HG02943 (cell line): Measurements from ENCODE around the gene ERICH6B.

Source experiments
- ATAC-seq: cut with Tn5 transposase; IDR thresholded peaks from one replicate; pipeline ENCODE4 v1.9.1; 2021; ENCODE audit warnings: mild to moderate bottlenecking, low read depth, moderate library complexity; ENCODE audit not compliant: unreplicated experiment

The ERICH6B gene

GRCh38 chr13:45545686-45546409 lies 69.7 kb downstream of the ERICH6B start:
- ATAC-seq, result no peak

GRCh38 chr13:45544520-45544919 lies 71.0 kb downstream of the ERICH6B start:
- no peak for ATAC-seq

DNA sequence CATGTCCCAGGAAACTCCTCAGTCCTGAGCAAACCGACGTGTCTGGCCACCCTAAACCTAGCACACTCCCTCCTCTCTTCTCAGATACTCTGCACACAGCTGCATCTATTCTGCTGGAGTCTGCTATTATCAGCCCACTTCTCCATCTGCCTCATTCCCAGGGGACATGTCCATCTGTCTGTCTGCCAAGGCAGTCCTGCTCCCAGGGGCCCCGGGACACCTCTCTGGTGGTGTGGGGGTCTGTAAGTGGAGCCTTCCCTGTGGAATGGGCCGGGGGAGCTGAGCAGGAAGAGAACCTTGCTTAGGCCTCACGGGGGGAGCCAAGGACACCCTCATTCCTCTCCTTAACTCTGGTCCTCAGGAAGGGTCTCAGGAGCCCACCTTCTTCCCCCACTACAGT lies 72.7 kb downstream of the ERICH6B start:
- no peak for ATAC-seq

DNA sequence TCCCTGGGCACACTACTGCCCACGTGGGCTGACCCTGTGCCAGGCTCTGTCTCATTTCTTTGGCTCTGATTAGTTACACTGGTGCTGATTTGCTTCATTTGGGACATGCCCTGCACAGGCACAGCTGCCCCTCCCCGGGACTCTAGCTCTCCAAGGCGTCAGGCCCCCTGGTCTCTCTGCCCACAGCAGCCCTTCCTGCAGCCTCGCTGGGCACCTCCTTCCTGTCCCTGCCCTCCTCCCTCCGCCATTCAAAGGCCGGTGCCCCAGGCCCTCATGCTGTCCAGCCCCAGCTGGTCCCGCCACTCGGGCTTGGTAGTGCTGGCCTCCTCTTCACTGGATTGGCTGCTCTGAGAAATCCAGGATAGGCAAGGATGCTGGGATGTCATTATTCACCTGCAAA lies 73.1 kb downstream of the ERICH6B start:
- ATAC-seq, result no peak

DNA sequence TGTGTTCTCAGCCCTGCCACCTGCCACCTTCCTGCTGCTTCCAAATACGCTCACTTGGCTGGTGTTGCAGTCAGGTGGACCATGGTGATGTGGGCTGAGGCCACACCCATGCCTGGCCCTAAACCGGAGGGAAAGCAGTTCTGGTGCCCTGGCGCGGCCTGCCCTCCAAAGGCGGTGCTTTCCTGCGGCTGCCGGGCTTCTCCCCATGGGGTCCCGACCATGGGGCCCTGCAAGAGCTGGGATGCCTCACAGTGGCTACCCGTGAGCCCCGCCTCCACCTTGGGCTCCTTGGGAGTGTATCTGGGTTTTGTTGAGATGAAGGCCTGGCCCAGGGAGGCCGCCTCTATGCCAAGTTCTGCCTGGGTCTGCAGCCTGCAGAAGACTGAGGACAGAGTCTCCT lies 73.7 kb downstream of the ERICH6B start:
- ATAC-seq, result no peak

DNA sequence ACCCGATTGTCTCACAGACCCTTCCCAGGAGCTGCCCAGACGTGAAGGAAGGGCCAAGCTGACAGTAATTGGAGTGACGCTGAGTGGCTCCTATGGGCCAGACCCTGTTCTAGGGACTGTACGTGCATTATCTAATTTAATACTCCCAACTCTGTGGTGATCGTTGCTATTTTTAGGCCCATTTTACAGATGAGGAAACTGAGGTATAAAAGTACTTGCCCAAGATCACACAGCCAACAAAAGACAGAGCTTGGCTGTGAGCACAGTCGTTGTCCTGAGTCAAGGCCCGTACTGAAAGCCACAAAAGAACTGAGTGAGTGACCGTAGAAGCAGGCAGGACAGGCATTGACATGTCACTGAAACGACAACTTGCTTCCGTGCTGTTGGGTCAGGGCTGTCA lies 74.7 kb downstream of the ERICH6B start:
- no peak for ATAC-seq

- no peak for ATAC-seq
These were observed 75.3 kb downstream of the ERICH6B start for GRCh38 chr13:45540195-45540594.

DNA sequence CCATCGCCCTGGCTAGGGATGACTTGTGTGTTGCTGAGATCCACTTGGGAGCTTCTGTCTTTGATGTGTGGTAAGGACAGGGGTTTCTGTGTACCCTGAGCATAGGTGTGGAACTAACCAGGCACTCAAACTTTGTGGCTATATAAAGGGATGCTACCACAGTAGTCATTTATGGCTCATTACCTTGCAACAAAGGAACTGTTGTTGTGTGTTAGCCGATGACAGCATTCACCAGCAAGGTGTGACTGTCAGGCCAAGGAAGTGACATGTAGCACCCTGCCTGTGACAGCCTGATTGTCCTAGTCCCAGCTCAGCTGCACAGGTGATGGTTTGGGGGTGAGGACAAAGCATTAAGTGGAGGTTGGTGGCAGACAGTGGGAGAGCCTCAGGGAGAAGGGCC lies 77.2 kb downstream of the ERICH6B start:
- no peak for ATAC-seq

DNA sequence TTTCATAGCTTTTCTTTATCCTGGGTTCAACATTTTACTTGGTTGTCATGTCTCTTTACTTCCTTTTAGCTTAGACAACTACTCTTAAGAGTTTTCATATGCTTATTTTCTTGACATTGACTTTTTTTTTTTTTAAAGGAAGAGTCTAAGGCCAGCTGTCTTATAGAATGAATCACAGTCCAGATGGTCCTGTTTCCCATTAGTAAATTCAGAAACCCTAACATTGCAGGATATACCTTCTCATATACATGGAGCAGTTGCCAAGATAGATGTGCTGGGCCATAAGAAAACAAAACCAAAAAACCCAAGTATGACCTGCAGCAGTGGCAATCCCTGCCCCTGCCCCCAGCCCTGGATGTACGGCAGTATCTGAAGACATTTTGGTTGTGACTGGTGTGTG lies 78.0 kb downstream of the ERICH6B start:
- ATAC-seq, result no peak

GRCh38 chr13:45536224-45536623 lies 79.3 kb downstream of the ERICH6B start:
- no peak for ATAC-seq

- ATAC-seq, result no peak
These were observed 80.9 kb downstream of the ERICH6B start for GRCh38 chr13:45534604-45535003.

DNA sequence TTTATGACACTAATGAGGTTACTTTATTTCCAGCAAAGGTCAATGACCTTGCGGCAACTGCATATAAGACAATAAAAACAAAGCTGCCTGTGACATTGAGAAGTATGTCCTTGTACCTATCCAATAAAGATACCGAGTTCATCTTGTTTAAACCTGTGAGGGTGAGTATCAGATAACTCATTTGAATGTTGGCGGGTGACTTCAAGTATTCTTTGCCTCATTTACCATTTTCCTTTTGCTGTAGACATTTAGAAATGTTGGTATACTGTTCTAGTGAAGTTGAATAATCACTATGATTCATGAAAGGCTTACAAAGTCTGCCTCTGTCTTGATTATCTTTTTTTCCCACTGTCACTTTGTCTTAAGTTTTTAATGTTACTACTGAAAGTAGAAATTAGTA lies 85.8 kb downstream of the ERICH6B start:
- no peak for ATAC-seq

DNA sequence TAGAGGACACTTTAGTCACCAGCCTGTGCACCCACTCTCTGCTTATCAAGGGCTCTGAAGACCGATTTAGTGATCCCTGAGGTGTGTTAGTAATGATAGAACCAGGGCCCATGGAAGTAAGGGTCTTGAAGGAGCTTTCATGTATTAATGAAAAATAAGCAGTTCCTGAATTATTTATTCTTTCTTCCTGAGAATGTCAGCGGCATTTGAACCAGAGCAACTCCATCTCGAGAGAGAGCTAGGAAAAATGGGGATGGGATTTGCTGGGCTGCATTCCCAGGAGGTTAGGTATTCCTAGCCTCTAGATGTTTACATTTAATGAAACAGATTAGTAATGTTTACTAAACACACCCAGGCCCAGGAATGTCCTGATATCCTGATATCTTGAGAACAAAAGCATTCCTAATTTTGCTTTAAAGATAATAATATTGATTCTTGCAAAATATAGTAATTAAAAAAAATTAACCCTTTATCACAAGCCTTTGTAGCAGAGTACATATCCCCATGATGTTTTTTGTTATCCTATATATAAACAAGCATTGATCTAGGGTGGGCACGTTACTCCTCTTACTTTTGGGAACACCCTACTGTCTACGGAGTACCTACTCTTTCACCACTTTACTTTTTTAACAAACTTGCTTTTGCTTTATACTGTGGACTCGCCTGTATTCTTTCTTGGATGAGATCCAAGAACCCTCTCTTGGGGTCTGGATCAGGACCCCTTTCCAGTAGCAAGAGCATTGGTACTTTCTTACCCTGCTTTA lies 87.7 kb downstream of the ERICH6B start:
- ATAC-seq, result no peak

- no peak for ATAC-seq
These were observed 93.0 kb downstream of the ERICH6B start for GRCh38 chr13:45522571-45522970.

DNA sequence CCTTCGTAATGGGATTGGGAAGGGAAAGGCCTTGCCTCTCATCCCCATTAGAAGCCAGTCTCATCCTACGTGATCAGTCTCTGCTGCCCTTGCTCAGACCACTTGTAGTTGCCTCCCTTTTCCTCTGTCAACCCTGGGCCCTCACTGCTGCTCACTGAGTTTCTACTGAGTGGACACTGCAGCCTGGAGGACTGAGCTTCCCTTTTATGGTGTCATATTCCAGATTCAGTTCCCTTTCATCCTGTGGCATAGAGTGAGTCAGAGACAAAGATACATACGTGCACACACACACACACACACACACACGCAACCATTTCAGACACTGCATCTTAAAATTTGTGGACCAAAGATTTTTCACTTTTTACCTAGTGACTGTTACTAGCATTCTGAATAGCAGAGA lies 94.2 kb downstream of the ERICH6B start:
- ATAC-seq, result no peak

GRCh38 chr13:45519493-45519892 lies 96.0 kb downstream of the ERICH6B start:
- no peak for ATAC-seq

GRCh38 chr13:45518525-45519245 lies 96.9 kb downstream of the ERICH6B start:
- no peak for ATAC-seq

DNA sequence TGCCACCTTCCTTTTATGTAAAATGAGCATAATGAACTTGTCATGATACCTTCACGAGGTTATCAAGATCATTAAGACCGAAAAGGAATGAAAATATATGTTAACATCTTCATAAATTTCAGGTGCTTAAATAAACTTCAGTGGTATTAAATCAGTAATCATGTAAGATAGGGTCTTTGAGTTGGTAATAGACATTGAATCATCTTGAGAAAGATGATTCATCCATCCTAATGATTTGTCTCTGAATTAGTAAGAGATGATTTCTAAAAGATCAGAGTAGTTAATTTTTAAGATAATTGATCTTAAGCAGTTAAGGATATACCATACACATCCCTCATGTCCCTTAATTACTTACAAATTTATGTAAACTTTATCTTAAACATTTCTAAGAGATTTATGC lies 98.8 kb downstream of the ERICH6B start:
- no peak for ATAC-seq

GRCh38 chr13:45512098-45512496 lies 103.4 kb downstream of the ERICH6B start:
- no peak for ATAC-seq

DNA sequence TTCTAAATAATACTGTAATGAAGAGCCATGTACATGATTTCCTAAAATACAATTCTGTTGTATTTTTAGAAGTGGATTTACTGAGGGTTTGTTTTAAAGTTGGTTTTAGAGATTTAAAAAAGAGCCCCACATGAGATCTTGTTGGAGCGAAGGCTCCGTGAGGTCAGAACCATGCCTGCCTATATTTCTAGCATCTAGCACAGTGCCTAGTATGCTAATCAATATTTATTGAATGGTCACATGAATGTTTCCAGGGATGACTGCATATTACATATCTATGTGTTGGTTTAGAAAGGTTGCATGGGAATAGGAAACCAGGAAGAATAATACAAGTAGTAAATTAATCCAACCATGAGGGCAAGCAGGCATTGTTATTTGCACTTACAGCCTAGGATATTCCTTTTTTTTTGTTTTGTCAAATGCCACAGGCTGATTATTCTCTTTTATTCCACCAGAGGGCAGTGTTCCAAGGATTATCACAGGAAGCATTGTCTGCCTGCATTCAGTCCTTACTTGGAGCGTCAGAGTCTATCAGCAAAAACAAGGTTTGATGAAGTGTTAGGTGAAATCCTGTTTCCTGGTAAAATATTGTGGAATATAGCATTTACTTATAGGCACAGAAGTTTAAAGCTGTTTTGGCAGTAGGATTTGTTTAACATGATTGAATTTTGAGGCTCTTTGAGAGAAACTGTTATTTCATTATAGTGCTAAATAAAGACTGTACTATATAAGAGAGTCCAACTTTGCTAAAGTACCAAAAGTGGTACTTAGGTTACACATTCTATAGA lies 104.0 kb downstream of the ERICH6B start:
- ATAC-seq, result no peak

DNA sequence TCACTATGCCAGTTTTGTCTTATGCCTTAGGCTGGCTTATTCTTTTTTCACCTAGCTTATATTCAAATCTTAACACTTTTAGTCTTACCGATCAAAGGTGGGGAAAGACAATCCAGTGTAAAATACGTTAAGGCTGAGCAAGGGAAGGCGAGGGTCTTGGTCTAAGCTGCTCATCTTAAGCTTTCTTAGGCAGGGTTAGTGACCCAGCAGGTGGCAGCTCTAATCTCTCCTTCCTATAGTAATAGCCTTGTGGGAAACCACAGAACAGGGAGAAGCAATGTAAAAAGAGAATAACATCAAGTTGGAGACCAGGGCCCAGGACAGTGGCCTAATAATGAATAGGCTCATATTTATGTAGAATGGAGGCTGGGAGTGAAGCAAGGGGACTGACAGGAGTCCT lies 104.9 kb downstream of the ERICH6B start:
- no peak for ATAC-seq
